WERI-Rb-1 (cell line): Measurements from ENCODE around the gene TECTA.

ENCODE experiments used
- DNase-seq: peaks from one replicate; pipeline ENCODE4 v3.0.0-alpha.2; 2020
- H3K27ac ChIP-seq: fragments of 250-450 bp; sonication (Bioruptor Pico); 2 replicates; pipeline ENCODE4 v1.5.1; 2020; ENCODE audit warnings: mild to moderate bottlenecking, moderate library complexity
- H3K27me3 ChIP-seq: fragments of 250-450 bp; sonication (Bioruptor Pico); 2 replicates; pipeline ENCODE4 v1.5.1; 2021; ENCODE audit warnings: mild to moderate bottlenecking, low read depth, moderate library complexity; ENCODE audit not compliant: insufficient read depth, severe bottlenecking
- H3K36me3 ChIP-seq: fragments of 250-450 bp; sonication (Bioruptor Pico); 2 replicates; pipeline ENCODE4 v1.5.1; 2020; ENCODE audit warnings: mild to moderate bottlenecking, moderate library complexity
- H3K4me3 ChIP-seq: 2 replicates; pipeline ENCODE4 v1.5.1; 2011; ENCODE audit warnings: low read depth, mild to moderate bottlenecking, control low read depth, low read length
- H3K9me3 ChIP-seq: fragments of 250-450 bp; sonication (Bioruptor Pico); 2 replicates; pipeline ENCODE4 v1.5.1; 2021; ENCODE audit warnings: mild to moderate bottlenecking, moderate library complexity; ENCODE audit not compliant: severe bottlenecking
- TF ChIP-seq, protein P1 (sequence below): IDR thresholded peaks from 2 replicates; pipeline ENCODE4 v1.5.1; 2011; ENCODE audit warnings: low read depth, mild to moderate bottlenecking, control low read depth, inconsistent platforms, low read length

Gene TECTA, protein sequence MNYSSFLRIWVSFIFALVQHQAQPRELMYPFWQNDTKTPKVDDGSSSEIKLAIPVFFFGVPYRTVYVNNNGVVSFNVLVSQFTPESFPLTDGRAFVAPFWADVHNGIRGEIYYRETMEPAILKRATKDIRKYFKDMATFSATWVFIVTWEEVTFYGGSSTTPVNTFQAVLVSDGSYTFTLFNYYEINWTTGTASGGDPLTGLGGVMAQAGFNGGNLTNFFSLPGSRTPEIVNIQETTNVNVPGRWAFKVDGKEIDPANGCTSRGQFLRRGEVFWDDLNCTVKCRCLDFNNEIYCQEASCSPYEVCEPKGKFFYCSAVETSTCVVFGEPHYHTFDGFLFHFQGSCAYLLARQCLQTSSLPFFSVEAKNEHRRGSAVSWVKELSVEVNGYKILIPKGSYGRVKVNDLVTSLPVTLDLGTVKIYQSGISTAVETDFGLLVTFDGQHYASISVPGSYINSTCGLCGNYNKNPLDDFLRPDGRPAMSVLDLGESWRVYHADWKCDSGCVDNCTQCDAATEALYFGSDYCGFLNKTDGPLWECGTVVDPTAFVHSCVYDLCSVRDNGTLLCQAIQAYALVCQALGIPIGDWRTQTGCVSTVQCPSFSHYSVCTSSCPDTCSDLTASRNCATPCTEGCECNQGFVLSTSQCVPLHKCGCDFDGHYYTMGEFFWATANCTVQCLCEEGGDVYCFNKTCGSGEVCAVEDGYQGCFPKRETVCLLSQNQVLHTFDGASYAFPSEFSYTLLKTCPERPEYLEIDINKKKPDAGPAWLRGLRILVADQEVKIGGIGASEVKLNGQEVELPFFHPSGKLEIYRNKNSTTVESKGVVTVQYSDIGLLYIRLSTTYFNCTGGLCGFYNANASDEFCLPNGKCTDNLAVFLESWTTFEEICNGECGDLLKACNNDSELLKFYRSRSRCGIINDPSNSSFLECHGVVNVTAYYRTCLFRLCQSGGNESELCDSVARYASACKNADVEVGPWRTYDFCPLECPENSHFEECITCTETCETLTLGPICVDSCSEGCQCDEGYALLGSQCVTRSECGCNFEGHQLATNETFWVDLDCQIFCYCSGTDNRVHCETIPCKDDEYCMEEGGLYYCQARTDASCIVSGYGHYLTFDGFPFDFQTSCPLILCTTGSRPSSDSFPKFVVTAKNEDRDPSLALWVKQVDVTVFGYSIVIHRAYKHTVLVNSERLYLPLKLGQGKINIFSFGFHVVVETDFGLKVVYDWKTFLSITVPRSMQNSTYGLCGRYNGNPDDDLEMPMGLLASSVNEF (N-terminal part only)

DNA sequence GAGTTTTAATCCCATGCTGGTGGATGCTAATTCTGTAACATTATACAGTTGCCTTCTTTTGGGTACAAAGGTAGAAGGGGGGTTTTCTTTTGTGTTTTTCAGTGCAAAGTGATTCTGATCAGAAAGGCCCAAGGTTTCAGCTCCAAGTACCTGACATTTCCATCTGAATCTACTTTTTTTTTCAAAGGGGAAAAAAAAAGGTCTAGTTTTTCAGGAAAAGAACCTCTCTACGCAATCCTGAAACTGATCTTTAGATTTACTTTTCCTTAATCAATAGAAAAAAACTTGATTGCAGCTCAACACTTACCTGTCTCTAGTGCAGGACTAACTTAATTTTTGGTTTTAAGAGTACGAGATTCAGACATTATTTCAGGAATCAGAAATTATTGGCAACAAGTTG lies at the start of gene TECTA:
TSS of gene TECTA (plus strand) at position 301 of the 400 bp plus-strand sequence. CDS start 1,423 bp downstream, outside the sequence.
- Histone ChIP-seq H3K9me3 (no peaks in the 10 kb centered on the region), H3K27ac (no peak within 1 kb of the TSS), H3K36me3 (no peaks in the 10 kb centered on the region), H3K4me3 (no peak within 1 kb of the TSS), H3K27me3 (no peaks in the 10 kb centered on the region)
- no peak for DNase-seq
- TF ChIP-seq, protein P1, sequence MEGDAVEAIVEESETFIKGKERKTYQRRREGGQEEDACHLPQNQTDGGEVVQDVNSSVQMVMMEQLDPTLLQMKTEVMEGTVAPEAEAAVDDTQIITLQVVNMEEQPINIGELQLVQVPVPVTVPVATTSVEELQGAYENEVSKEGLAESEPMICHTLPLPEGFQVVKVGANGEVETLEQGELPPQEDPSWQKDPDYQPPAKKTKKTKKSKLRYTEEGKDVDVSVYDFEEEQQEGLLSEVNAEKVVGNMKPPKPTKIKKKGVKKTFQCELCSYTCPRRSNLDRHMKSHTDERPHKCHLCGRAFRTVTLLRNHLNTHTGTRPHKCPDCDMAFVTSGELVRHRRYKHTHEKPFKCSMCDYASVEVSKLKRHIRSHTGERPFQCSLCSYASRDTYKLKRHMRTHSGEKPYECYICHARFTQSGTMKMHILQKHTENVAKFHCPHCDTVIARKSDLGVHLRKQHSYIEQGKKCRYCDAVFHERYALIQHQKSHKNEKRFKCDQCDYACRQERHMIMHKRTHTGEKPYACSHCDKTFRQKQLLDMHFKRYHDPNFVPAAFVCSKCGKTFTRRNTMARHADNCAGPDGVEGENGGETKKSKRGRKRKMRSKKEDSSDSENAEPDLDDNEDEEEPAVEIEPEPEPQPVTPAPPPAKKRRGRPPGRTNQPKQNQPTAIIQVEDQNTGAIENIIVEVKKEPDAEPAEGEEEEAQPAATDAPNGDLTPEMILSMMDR = no peak

DNA sequence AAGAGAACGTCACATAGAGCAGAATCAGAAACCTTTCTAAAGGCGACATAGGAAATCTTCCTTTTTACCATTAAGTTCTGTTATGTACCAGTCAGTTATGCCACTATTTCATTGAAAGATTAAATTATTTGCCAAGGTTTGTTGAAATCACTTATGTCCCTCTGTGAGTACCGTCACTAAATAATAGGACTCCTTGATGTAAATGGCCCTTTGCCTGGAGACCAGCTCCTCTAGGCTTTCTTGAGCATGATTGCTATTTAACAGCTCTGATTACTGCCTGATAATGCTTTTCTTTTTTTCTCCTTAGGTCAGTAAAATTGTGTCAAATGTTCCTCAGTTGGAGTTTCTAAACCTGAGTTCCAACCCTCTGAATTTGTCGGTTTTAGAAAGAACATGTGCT lies 47.8 kb upstream of the TECTA start:
- no peak for DNase-seq
- H3K9me3 ChIP-seq = no peaks in the 10 kb centered on the region
- no peaks in the 10 kb centered on the region for H3K27me3 ChIP-seq
- H3K4me3 ChIP-seq = no peak overlapping the region
- peaks cover 23% of the 10 kb centered on the region for H3K36me3 ChIP-seq
- TF ChIP-seq, protein P1 = no peak
- H3K27ac ChIP-seq = no peak overlapping the region

DNA sequence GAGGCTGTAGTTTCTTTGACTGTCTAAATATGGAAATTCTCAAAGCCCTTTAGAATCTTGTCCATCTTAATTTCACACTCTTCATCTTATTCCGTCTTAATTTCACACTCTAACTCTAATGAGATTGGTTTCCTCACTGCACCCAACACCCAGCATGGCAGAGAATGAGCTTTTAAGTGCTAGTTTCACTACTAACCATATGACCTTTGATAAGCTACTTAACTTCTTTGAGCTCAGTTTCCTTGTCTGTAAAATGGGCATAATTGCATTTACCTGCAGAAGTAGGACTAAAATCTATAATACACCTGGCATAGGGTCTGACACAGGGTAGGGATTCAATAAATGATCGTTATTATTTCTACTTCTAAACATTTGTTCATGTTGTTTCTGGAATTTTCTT lies 46.8 kb upstream of the TECTA start:
- TF ChIP-seq, protein P1 = no peak
- DNase-seq = no peak
- H3K36me3 ChIP-seq = peaks cover 23% of the 10 kb centered on the region
- no peak overlapping the region for H3K4me3 ChIP-seq
- no peak overlapping the region for H3K27ac ChIP-seq
- no peaks in the 10 kb centered on the region for H3K27me3 ChIP-seq
- H3K9me3 ChIP-seq = no peaks in the 10 kb centered on the region

DNA sequence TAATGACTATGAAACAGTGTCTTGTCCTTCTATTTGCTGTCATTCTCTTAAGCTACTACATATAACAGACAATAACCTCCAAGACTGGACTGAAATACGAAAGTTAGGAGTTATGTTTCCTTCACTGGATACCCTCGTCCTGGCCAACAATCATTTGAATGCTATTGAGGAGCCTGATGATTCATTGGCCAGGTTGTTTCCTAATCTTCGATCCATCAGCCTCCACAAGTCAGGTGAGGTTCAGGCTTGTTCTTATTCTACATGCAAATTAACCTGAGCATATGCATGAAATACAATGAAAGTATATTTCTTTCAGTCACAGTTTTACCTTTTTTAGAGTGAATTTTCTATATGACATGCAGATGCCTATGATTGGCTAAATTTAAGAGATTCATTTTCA lies 46.0 kb upstream of the TECTA start:
- H3K36me3 ChIP-seq = peaks cover 23% of the 10 kb centered on the region
- no peaks in the 10 kb centered on the region for H3K27me3 ChIP-seq
- no peak overlapping the region for H3K27ac ChIP-seq
- H3K9me3 ChIP-seq = no peaks in the 10 kb centered on the region
- no peak overlapping the region for H3K4me3 ChIP-seq
- DNase-seq = no peak
- TF ChIP-seq, protein P1 = no peak

DNA sequence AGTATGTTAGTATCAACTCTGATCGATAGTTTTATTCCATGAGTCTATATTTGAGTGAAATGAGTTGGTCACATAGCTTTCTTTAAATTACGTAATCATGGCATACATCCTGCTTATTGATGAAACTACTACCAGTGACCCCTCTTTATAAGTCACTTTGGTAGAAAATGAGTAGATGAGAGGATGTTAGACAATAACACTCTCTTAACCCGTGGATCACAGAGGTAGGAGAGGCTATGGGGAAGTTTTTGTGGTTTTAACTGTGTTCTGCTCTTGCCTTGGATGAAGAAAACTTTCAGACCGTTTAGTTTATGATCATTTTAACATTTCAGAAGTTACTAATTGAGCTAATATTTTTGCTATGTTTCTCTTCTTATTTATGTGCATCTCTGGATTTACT lies 43.1 kb upstream of the TECTA start:
- Histone ChIP-seq H3K27me3 (no peaks in the 10 kb centered on the region), H3K27ac (no peak overlapping the region), H3K9me3 (no peaks in the 10 kb centered on the region), H3K36me3 (peaks cover 25% of the 10 kb centered on the region), H3K4me3 (no peak overlapping the region)
- TF ChIP-seq, protein P1 = no peak
- DNase-seq = no peak
